ENCODE data around the gene XAGE5.
"Not testable (repeated sequence)": the region's sequence is repeated elsewhere in the genome, so short reads cannot be mapped to it uniquely, and the experiment has no call there.

XAGE5 gene

DNA sequence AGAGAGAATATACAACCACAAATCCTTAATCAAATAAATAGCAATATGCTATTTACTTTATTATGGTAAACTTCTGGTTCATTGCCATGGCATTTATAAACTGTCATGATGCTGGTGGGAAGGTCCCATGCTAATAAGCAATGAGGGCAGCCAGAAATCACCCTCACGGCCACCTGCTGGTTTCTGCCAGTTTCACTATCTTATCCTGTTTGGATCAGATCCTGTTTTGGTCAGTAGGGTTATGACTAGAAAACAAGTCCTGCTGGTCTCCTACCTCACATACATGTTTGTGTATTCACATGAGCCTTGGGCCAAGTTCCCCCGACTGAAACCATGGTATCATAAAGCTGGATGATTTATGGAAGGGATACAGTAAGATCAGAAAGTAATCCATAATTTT lies 28.1 kb downstream of the XAGE5 start:
- TF ChIP-seq, protein P1, sequence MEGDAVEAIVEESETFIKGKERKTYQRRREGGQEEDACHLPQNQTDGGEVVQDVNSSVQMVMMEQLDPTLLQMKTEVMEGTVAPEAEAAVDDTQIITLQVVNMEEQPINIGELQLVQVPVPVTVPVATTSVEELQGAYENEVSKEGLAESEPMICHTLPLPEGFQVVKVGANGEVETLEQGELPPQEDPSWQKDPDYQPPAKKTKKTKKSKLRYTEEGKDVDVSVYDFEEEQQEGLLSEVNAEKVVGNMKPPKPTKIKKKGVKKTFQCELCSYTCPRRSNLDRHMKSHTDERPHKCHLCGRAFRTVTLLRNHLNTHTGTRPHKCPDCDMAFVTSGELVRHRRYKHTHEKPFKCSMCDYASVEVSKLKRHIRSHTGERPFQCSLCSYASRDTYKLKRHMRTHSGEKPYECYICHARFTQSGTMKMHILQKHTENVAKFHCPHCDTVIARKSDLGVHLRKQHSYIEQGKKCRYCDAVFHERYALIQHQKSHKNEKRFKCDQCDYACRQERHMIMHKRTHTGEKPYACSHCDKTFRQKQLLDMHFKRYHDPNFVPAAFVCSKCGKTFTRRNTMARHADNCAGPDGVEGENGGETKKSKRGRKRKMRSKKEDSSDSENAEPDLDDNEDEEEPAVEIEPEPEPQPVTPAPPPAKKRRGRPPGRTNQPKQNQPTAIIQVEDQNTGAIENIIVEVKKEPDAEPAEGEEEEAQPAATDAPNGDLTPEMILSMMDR (IDR thresholded peaks at IDR 0.05), result no peak
- H3K4me3 ChIP-seq, result no peak overlapping the region
- no peak overlapping the region for H3K27ac ChIP-seq
- no peak for DNase-seq (ENCODE audit: low spot score)

DNA sequence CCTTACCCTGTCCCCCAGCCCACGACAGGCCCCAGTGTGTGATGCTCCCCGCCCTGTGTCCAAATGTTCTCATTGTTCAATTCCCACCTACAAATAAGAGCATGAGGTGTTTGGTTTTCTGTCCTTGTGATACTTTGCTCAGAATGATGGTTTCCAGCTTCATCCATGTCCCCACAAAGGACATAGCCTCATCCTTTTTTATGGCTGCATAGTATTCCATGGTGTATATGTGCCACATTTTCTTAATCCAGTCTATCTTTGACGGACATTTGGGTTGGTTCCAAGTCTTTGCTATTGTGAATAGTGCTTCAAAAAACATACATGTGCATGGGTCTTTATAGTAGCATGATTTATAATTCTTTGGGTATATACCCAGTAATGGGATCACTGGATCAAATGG lies 32.5 kb downstream of the XAGE5 start:
- not testable (repeated sequence) for DNase-seq (ENCODE audit: low spot score); H3K4me3 ChIP-seq; H3K27ac ChIP-seq

DNA sequence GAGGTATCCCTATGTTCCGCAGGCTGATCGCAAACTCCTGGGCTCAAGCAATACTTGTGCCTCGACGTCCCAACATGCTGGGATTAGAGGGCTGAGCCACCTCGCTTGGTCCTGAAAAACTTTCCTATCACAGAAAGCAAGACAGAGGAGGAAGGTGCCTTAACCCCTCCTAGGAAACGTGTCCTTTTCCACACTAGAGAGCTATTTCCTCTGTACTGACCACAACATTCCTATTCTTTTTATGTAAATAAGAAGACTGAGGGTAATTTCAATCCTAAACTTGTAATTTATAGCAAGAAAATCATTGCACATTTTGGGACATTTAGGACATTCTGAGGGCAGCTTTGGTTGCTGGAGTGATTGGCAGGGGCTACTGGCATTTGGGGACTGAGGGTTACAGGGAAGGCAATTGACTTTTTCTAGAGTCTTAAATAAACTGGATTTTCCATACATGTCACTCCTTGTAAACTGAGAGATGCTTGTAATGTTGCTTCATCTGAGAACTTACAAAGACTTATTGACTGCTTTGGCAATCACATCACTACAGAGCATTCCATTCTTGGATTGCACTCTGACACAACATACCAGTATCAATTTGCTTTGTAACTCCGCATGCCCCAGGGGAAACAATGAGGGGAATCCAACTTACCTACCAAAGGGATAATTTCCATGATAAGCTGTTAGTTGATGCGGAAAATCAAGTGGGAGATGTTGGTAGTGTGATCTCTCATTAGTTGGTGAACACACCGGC lies 41.2 kb downstream of the XAGE5 start:
- Histone ChIP-seq H3K4me3 (no peak overlapping the region), H3K27ac (no peak overlapping the region)
- TF ChIP-seq, protein P1 (IDR thresholded peaks at IDR 0.05), result no peak
- no peak for DNase-seq (ENCODE audit: low spot score)

DNA sequence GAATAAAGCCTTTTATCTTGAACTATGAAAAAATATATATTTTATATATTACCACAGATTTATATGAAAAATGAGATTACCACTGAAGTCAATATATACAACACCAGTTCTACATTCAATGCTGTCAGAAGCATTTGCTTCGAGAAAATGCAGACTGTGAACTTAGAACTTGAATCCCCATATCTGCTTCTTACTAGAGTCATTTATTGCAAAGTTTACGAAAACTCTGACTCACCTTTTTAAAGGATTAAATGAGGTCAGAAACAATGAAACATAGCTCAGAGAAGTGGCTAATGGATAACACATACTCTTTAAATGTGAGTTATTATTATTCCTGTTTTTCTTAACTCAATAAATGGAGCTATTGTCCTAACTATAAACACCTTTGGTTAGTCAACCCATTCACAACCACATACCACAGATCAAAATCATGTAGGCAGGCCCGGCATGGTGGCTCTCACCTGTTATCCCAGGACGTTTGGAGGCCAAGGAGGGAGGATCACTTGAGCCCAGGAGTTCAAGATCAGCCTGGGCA lies 46.0 kb downstream of the XAGE5 start:
- not testable (repeated sequence) for H3K4me3 ChIP-seq; H3K27ac ChIP-seq; DNase-seq (ENCODE audit: low spot score)

DNA sequence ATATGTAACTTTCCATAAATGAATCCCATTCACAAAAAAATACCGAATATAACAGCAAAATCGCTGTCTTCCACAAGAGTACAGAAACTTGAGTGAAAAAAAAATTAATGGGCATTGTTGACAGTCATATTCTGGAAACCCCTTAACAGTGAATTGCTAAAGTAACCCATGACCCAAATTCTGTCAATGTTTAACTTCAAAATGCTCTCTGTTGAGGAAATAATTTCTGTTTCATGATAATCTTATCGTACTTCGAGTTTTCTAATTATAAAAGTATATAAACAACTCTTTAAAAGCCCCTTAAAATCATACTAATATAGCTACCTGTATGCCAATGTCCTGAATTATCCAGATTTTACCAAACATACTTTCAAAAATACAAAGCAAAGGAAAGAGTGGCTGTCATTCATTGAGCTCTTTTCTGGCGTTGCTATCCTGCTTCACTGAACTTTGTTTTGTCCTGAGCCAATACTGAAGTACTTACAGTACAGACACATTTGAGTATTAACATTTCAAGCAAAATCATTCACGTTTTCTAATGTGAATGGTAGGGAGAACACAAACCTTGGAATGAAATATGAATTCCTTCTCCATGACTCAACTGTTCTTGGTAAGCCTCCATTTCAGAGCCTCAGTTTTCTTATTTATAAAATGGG lies 54.4 kb downstream of the XAGE5 start:
- Histone ChIP-seq H3K4me3 (no peak overlapping the region), H3K27ac (no peak overlapping the region)
- TF ChIP-seq, protein P1 (IDR thresholded peaks at IDR 0.05), result no peak
- DNase-seq (ENCODE audit: low spot score), result no peak
